HTERT RPE-1 (cell line): Measurements from ENCODE around the gene PPM1F.
"Not testable (repeated sequence)": the region's sequence is repeated elsewhere in the genome, so short reads cannot be mapped to it uniquely, and the experiment has no call there.

Experiments
- in situ Hi-C: fragments of 300-500 bp; cut with MboI; formaldehyde crosslinking; loops from 4 replicates; pipeline ENCODE4 v1.14.3; 2020; ENCODE audit warnings: low sequenced_read_pairs

PPM1F gene

DNA sequence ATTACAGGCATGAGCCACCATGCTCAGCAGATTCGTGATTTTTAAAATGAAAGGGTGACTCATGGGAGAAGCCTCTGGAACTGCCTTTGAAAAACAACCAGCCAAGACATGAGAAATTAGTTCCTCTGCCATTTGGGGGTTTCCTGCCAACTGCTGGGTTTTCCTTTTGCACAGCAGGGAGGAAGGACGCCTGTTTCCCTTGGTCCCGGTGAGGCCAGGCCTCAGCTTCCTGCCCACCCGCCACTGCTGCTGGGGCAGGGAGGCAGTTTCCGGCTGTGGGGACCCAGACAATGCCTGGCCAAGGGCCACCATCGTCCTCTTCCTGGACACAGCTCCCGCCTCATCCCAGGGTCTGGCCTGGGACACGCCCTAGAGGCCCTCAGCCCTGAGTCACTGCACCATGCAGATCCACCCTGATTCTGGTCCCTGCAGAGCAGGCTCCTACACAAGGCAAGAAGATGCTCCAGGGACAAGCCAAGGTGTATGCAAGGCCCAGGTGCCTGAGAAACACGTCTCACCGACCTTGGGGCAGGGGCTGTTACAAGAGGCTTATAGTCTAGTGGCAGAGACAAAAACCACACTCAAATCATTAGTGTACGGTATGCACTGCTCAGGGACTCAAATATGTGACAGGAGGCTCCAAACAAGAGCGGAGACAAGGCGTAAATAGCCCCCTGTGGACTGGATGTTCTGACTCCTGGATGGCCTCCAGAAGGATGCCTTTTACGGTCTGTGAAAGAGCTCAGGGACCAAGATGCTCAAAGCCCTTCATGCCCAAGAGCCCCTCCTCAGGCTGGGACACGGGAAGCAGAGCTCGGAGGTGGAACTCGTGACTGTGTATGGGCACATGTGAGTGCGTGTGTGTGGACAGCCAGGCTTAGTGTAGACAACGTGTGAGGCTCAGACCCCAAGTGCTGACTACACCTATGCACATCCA lies 10.0 kb downstream of the PPM1F start:
- in situ Hi-C loops = no loop called here

GRCh38 chr22:21941921-21942320 lies 10.7 kb downstream of the PPM1F start:
- in situ Hi-C loops = no loop called here

DNA sequence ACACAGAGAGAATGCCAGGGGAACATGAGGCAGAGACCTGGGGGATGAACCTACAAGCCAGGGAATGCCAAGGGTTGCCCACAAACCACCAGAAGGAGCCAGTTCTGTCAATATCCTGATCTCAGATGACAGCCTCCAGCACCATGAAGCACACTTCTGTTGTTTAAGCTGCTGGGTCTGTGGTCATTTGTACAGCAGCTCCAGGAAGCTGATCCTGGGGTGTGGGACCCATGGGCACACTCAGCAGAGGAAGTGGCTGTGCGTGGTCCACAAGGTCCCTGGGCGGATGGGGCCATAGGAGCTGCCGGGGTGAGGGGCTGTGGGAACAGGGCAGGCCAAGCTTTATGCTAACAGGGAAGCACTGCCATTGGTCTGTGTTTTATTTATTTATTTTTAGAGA lies 12.1 kb downstream of the PPM1F start:
- in situ Hi-C loops = no loop called here

DNA sequence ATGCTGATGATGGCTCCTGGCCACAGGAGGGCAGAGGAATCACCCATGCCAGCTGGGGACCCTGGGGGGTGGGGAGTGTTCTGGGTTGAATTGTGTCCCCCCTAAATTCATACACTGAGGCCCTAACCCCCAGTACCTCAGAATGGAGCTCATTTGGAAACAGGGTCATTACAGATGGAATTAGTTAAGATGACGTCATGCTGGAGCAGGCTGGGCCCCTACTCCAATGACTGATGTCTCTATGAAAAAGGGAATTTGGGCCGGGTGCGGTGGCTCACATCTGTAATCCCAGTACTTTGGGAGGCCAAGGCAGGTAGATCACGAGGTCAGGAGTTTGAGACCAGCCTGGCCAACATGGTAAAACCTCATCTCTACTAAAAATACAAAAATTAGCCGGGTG lies 12.7 kb downstream of the PPM1F start:
- in situ Hi-C loops = not testable (repeated sequence)

- in situ Hi-C loops = no loop called here
Measured at GRCh38 chr22:21939461-21939913, 13.2 kb downstream of the PPM1F start.

DNA sequence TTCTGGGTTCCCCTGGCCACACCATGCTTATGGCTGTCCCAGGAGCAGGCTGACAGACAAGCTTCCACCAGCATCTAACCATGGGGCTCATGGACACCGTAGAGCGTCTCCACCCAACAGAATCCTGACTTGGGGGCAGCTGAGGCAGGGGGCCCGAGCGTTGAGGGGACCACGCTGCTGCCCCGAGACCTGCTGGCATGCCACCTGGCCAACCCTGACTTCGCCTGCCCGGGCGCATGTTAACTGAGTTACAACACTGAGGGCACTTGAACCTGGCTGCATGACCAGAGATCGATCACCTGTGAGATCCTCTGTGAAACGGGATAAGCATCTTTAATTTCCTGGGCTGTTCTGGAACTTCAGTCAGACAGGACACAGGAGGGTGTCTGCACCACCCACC lies 13.7 kb downstream of the PPM1F start:
- in situ Hi-C loops = no loop called here

- in situ Hi-C loops = no loop called here
Measured at GRCh38 chr22:21938071-21938822, 14.4 kb downstream of the PPM1F start.

GRCh38 chr22:21937821-21938070 lies 14.9 kb downstream of the PPM1F start:
- in situ Hi-C loops = no loop called here

DNA sequence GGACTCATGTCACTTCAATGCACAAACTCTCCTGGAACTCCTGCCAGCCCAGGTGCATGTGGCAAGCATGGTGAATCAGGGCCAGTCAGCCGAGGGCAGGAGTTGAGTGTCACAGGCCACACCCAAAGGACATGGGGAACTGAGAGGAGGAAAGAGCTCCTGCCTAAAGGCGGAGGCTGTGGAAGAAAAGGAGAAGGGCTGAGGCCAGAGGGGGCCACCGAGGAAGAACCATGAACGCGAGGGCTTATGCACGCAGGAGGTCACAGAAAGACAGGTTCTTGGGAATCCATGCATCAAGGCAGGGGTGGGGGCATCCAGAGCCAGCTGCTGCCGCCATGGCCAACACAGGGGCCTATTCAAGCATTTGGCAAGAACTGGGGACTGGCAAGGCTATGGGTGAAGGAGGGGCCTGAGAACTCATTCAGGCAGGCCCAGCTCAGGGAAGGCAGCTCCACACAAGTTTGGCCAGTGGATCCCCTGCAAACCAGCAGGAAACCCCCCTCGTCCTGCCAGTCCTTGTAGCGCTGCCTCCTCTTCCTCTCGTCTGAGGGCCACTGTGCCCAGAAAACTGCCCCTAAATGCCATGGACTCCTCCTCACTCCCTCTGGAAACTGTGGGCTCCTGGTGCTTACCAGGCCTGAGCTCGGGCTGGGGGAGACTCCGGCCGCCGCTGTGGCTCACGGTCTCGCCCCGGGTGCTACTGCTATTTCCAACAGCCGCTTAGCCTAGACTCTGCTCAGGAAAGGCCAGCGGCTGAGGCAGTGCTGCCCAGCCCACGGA lies 15.4 kb downstream of the PPM1F start:
- in situ Hi-C loops = no loop called here

DNA sequence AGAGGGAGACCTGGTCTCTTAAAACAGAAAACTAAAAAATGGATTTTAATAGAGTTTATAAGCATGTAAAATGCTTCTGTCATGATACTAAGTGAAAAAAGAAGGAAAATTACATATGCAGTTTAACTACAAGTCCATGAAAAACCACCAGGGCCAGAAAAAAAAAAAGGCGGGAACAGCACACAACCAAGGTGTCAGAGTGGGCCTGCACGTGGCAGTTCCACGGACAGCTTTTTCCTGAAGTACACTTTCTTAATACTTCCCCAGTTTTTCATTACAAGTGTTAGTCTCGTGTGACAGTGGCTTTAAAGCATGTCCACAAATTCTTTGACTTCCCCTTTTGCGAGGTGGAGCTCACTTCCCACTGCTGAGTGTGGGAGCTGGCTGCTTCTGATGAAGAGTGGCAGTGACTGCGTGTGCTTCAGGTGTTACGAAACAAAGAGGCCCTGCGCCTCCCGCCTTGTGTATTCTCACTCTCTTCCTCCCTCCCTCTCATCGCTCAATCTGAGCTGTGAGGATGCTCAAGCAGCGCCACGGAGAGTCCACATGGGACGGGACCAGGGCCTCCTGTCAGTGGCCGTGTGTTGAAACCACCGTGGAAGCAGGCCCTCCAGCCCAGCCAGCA lies 16.4 kb downstream of the PPM1F start:
- in situ Hi-C loops = no loop called here

- in situ Hi-C loops = no loop called here
Measured at GRCh38 chr22:21933910-21934309, 18.7 kb downstream of the PPM1F start.

DNA sequence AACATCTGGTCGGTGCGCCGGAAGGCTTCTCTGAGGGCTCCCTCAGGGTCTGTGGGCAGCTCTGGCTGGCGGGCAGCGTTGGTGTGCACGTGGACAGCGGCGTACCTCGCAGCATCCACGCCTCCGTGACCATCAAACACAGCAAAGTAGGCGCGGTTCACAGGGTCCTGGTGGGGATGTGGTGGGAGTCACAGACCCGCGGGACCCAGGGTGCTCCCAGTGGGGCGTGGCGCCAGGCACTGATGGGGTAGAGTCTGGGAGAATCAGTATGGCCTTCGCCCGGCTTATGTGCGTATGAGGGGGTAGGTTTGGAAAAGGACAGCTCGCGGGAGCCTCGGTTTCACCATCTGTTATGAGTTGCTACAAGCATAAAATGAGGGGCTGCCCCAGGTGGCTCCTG lies 19.2 kb downstream of the PPM1F start:
- in situ Hi-C loops = no loop called here

DNA sequence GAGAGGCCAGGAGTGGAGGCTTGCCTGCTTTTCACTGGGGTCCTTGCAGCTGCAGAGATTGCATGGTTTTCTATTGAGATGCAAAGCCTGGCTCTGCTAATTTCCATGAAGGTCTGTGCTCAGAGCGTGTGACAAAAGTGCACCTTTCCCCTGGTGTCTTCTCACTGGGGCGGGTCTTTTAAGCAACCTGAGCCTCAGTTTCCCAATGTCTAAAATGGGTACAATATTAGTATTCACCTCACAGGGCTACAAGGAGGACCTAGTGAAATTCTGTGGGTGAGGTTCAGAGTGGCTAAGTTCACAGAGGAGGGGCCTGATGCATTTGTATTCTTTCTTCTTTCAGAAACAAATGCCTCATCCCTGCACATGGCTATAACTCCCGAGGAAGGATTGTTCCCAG lies 20.3 kb downstream of the PPM1F start:
- in situ Hi-C loops = no loop called here

GRCh38 chr22:21931056-21931455 lies 21.6 kb downstream of the PPM1F start:
- in situ Hi-C loops = no loop called here

DNA sequence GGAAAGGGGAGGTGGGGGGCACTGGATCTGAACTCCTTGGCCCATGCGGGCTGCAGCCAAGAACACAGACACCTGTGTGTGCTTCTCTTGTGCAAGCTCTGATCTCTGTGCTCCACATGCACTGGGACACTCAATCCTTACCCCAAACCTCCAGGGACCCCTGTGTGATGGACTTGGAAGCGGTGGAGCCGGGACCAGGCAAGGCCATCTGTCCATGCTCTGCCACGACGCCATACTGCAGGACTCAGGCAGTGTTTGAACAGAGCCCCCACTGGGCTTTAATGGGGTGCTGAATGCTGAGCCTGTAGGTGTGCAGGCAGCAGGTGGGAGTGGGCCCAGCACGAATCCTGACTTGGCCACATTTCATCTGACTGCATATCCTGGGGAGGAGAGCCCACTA lies 23.4 kb downstream of the PPM1F start:
- in situ Hi-C loops = no loop called here

GRCh38 chr22:21928048-21928447 lies 24.6 kb downstream of the PPM1F start:
- in situ Hi-C loops = no loop called here

DNA sequence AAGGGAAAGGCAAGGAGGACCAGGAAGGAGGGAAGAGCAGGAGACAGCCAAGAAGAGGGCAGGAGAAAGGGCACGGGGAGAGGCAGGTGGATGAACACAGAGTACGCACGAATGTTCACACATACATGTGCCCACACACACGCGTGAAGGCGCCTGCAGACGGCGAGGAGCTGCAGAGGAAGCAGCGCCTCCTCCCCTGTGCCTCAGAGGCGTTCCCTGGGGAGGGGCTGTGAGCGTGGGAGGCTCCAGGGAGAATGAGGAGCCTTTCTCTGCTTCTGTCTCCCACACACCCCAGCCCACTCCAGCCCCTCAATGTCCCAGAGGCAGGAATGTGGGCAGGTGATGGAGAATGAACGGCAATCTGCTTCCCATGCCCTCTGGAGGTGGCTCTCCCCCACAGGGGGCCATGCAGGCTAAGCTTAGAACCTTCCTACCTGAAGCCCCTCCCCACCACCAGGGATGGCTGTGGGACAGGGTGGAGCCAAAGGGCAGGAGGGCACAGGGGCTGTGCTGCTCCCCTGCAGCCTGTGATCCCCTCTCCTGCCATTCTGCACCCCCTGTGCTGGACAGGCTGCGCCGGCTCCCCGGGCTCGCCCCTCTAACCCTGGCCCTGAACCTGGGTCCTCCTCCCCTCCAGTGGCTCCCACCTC lies 25.3 kb downstream of the PPM1F start:
- in situ Hi-C loops = no loop called here

DNA sequence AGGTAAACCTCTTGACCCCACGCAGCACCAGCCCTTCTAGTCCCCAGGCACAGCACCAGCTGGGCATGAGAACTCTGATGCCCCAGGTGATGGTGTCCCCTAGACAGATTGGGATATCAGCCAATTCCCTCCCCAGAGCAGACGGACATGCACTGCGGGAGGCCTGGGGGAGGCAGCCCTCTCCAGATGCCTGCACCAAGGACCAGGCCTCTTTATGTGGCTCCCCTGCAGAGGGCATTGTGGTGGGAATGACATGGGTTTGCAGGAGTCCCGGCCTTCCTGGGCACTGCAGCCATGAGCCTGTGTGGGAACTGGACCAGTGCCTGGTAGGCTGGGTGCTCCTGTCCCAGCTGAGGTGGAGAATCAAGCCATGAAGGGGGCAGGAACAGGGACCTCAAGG lies 25.9 kb downstream of the PPM1F start:
- in situ Hi-C loops = no loop called here

DNA sequence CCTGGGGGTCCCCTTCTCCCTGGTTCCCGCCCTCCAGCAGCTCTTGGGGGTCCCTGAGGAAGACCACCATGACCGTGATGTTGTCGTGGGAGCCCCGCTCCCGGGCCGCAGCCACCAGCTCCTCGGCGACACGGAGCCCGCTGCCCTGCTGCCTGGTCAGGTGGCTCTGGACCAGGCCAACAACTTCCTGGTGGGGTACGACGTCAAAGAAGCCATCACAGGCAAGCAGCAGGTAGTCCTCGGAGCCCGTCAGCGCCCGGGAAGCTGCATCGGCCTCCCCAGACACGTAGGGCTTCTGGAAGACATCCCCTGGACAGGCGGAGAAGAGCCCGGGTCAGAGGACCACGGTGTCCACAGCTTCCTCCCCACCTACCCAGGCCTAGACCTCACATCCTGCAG lies 29.5 kb downstream of the PPM1F start:
- in situ Hi-C loops = no loop called here

DNA sequence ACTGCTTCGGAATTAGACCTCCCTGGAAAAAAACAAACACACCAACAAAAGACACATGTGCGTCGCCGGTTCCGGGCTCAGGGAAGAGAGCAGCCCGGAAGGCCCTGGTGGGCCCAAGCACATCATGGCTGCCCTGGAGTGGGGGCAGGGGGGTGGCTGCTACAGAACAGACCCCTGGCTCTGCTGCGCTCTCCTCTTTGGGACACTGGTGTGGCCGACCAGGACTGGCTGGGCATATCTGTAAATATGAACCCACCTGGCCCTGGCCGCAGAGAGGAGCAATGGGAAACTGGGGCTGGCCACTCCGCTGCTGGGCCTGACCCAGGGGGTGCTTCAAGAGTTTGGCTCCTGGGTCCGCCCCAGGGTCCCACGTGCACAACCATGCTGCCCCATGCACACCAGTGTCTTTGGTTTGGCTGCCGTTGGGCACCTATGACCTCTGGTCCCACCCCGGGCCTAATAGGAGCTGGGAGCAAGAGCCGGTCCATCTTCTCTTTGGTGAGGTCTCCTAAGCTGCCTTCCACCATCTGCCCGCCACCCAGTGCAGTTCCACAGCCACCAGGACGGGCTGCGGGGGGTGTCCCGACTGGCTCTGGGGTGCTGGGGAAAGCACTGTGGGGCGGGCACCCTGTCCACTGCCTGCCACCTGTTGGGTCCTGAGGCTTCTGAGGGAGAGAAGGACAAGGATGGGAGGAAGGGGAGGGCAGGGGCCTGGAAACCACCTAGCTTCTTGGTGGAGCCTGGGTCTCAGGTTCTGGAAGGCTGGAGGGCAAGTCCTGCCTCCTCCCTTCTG lies 30.1 kb downstream of the PPM1F start:
- in situ Hi-C loops = no loop called here
